OCI-LY7 (cell line): Measurements from ENCODE around the gene RUVBL1.

Experiments
- CTCF ChIP-seq: fragments of 200-600 bp; sonication (generic); conservative IDR thresholded peaks from 2 replicates; pipeline ENCODE4 v1.5.1; 2014; ENCODE audit warnings: mild to moderate bottlenecking, antibody characterized with exemption, low read length, moderate library complexity, mixed read lengths
- EZH2phosphoT487 ChIP-seq: fragments of 200-600 bp; sonication (generic); IDR thresholded peaks from 2 replicates; pipeline ENCODE4 v1.6.1; 2018; ENCODE audit warnings: low read depth, borderline replicate concordance, mild to moderate bottlenecking, mixed run types, antibody characterized with exemption, low read length, moderate library complexity, mixed read lengths

- TF ChIP-seq CTCF (no peak), EZH2phosphoT487 (no peak)
Measured at GRCh38 chr3:128073807-128074206, 49.8 kb downstream of the RUVBL1 start.
